ENCODE data around the gene CAMK1. TPM values are rescaled to one million over a fixed set of nuclear protein-coding genes. Genes with fewer than 3 reads are reported as not detected.
A peak's percentile ranks its signal among the peaks of the same experiment; 100 is the strongest.

Gene CAMK1
- total and polyA plus RNA-seq, 2 of the 4 experiments (the other 2 are of a cell fraction) = 33.3 to 36.4 TPM

DNA sequence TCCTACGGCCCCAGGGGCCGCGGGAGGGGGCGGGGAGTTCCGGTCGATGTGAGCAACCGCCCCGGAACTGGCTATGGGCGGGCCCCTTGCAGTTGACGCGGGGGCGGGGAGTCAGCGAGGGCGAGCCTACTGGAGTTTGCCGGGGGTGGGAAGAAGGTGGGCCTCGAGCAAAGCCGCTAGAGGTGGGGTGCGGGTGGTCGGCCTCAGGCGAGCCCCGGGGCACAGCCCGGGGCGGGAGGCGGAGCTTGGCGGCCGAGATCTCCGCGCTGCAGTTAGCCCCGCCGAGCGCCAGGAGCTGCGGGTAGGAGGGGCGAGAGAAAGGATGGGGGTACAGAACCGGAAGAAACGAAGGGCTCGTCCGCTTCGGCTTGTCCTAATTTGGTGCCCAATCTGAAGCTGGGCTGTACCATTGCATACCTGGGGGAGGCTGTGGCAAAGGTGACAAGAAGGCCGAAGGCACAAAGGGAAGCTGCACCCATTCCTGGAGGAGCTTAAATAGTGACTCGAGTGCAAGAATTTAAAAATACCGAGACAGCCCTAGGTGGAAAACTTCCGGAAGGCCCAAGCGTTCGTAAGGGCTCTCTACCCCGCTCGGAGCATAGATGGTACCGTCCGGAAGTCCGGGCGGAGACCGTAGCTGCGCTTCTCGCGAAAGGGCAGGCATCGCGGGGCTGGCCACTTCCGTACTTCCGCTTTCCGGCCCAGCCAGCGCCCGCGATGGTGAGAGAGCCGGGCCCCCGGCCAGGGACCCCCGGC, 22.8 kb upstream of the CAMK1 start, which contains the start of the genes ARPC4 and TADA3 (continued):
- TF ChIP-seq CHD1 (IDR thresholded peaks at IDR 0.05; ENCODE audit: low read depth, low read length) (peak; percentile 100; the same call in 1 of the 2 replicates), RCOR1 (IDR thresholded peaks at IDR 0.05; ENCODE audit: insufficient replicate concordance, low read length) (no peak)

- H3K27ac ChIP-seq (ENCODE audit: insufficient read depth, low read length) = peak overlapping the region; percentile 95
- peak overlapping the region; percentile 96 for H3K23ac ChIP-seq (ENCODE audit: low read depth, low read length)
- peak overlapping the region; percentile 97 for H3K4ac ChIP-seq (ENCODE audit: low read depth, low read length)
- peak overlapping the region; percentile 84 for H3K56ac ChIP-seq (ENCODE audit: extremely low read depth, insufficient read depth, low read length)
- no peaks in the 10 kb centered on the region for H3K9me3 ChIP-seq (ENCODE audit: control insufficient read depth, insufficient read depth, low read length)
- peak overlapping the region; percentile 95 for H2AK9ac ChIP-seq (replicated peaks; ENCODE audit: low read depth, low read length, poor library complexity)
- H2AK5ac ChIP-seq (ENCODE audit: low read depth, low read length) = peak overlapping the region; percentile 93
- ATAC-seq (ENCODE audit: low read depth) (no peak), DNase-seq (no peak)
- H4K5ac ChIP-seq (ENCODE audit: low read depth, low read length) = peak overlapping the region; percentile 89
- H3K4me1 ChIP-seq (ENCODE audit: control insufficient read depth, insufficient read depth, low read length) = peaks cover 9% of the 10 kb centered on the region
- H3K4me3 ChIP-seq (ENCODE audit: insufficient read depth, low read depth, low read length) = peak overlapping the region; percentile 88
- peak overlapping the region; percentile 97 for H3K14ac ChIP-seq (replicated peaks; ENCODE audit: low read depth, low read length)
- in situ Hi-C loops (cut with MboI; ENCODE audit: low sequenced_read_pairs) = no loop called here
- WGBS, 2 experiments (ENCODE audit: extremely low coverage in 2 of 2, insufficient read length in 1 of 2) = 94% methylated on average over 2 of the region's 14 CpGs; no CpG with 5 or more reads in 1 of the 2 experiments
- no peaks in the 10 kb centered on the region for H3K27me3 ChIP-seq (ENCODE audit: control insufficient read depth, insufficient read depth, low read length)
- H2AFZ ChIP-seq (replicated peaks; ENCODE audit: low read length, poor library complexity) = peak overlapping the region; percentile 94
- POLR2A ChIA-PET (ENCODE audit: unreplicated experiment) = no interaction called here
- H4K20me1 ChIP-seq (ENCODE audit: insufficient read depth, low read length) = peaks cover 22% of the 10 kb centered on the region; the same call in 1 of the 2 replicates
- BruUV-seq (replicated peaks) = TSS peak; percentile 64
- no peak for TF ChIP-seq BHLHE40 (IDR thresholded peaks at IDR 0.05; ENCODE audit: low read depth, low read length)
- TF ChIP-seq POLR2A (IDR thresholded peaks at IDR 0.05; ENCODE audit: low read depth, low read length) = 0 out of 2 replicates have a peak, but pooled peaks have one; percentile 11
- no peak for TF ChIP-seq NFE2L2 (IDR thresholded peaks at IDR 0.05; ENCODE audit: low read depth, low read length)
- peak overlapping the region; percentile 95 for H2BK5ac ChIP-seq (ENCODE audit: low read depth, low read length, poor library complexity, severe bottlenecking)
- H3K9ac ChIP-seq (ENCODE audit: low read depth, low read length) = peak overlapping the region; percentile 87
- peaks cover 29% of the 10 kb centered on the region for H3K36me3 ChIP-seq (ENCODE audit: control insufficient read depth, insufficient read depth, low read length)
- peaks cover 31 to 51% of the 10 kb centered on the region in 2 experiments for H3K79me1 ChIP-seq (ENCODE audit: low read depth in 1 of 2, low read length in 2 of 2)
- peak overlapping the region; percentile 88 to 97 for H4K8ac ChIP-seq (ENCODE audit: low read depth in 2 of 2, low read length in 2 of 2)
- peak overlapping the region; percentile 64 for H3K18ac ChIP-seq (ENCODE audit: low read depth, low read length)
- peak overlapping the region; percentile 94 for H3K4me2 ChIP-seq (ENCODE audit: low read depth, low read length)
- H2BK20ac ChIP-seq (ENCODE audit: low read depth, low read length) = no peak overlapping the region
- H4K91ac ChIP-seq (ENCODE audit: insufficient read depth, low read depth, low read length) = peak overlapping the region; percentile 84
- CTCF ChIA-PET = interaction anchor here (0.9 kb wide), 1 partner anchor 76 kb away, joined by 5 read pairs; no protein-coding TSS in a partner anchor
- dilution Hi-C loops (cut with HindIII; ENCODE audit: low sequenced_read_pairs, unreplicated experiment) = no loop called here
- H2BK120ac ChIP-seq (ENCODE audit: low read depth, low read length) = peak overlapping the region; percentile 60
- H2BK15ac ChIP-seq (ENCODE audit: low read depth, low read length) = peak overlapping the region; percentile 53
- H3K9me1 ChIP-seq (ENCODE audit: insufficient read depth, low read length) = peaks cover 19% of the 10 kb centered on the region
- intact Hi-C loops (cut with micrococcal nuclease) = loop anchor here (5.0 kb wide), 1 partner anchor 60 kb away; the partner anchor contains the start of gene BRPF1
Measured at GRCh38 chr3:9791790-9792404, 22.1 kb upstream of the CAMK1 start.

All from IMR-90 (cell line).